Esophagus muscularis mucosa (tissue), 4 donors: ENCODE results near the gene PSMA2.

Experiments used
- CTCF ChIP-seq, 3 experiments: fragments of 200-600 bp in 2 of 3; fragments of 450-650 bp in 1 of 3; sonication (generic) in 2 of 3; IDR thresholded peaks; one replicate each; pipeline ENCODE4 v1.5.1; 2017 to 2019; ENCODE audit warnings: antibody characterized with exemption in 3 of 3, mild to moderate bottlenecking in 2 of 3, moderate library complexity in 1 of 3
- EP300 ChIP-seq: sonication (generic); formaldehyde crosslinking; IDR thresholded peaks from one replicate; pipeline ENCODE4 v1.6.1; 2017; ENCODE audit warnings: antibody characterized with exemption
- POLR2A ChIP-seq: fragments of 450-650 bp; IDR thresholded peaks from one replicate; pipeline ENCODE4 v1.6.1; 2017; ENCODE audit warnings: antibody characterized with exemption, moderate library complexity, mild to moderate bottlenecking, low read depth
- POLR2AphosphoS5 ChIP-seq, 2 donors: sonication (generic); formaldehyde crosslinking; IDR thresholded peaks; one replicate each; pipeline ENCODE4 v1.6.1; 2017; ENCODE audit warnings: antibody characterized with exemption in 2 of 2

- TF ChIP-seq CTCF (IDR thresholded peaks at IDR 0.05): no peak
- TF ChIP-seq POLR2AphosphoS5 (IDR thresholded peaks at IDR 0.05): no peak
- no peak for TF ChIP-seq POLR2A
- no peak for TF ChIP-seq EP300
These were observed 28.8 kb upstream of the PSMA2 start for GRCh38 chr7:42960762-42961161.
